HepG2 (cell line): Measurements from ENCODE around the gene TSPAN5. TPM values are rescaled to one million over a fixed set of nuclear protein-coding genes. Genes with fewer than 3 reads are reported as not detected.
A peak's percentile ranks its signal among the peaks of the same experiment; 100 is the strongest.

Experiments used
- ATAC-seq: fragments of 200-7000 bp; cut with Tn5 transposase; 3 replicates; pipeline ENCODE4 v1.9.1; 2020; ENCODE audit warnings: mild to moderate bottlenecking, moderate library complexity
- BruUV-seq: library from RNA; stranded (reverse); fragments of 400-500 nt; replicated peaks from 2 replicates; lab custom pipeline; 2021; lab: Mats Ljungman, UMichigan
- CTCF ChIA-PET: fragments of 300-600 bp; formaldehyde crosslinking; extraction: SDS; loops from one replicate; lab custom pipeline; 2021; ENCODE audit warnings: low total read pairs, inconsistent platforms, low intra/inter-chr PET ratio; lab: Yijun Ruan, JAX
- POLR2A ChIA-PET: fragments of 350-600 bp; sonication (Branson Sonifier 250); formaldehyde crosslinking; loops from one replicate; lab custom pipeline; 2020; ENCODE audit warnings: antibody characterized with exemption, inconsistent platforms; lab: Yijun Ruan, JAX
- DNase-seq: peaks from one replicate; pipeline ENCODE4 v3.0.0-alpha.2; 2015; ENCODE audit warnings: low spot score
- FAIRE-seq: peaks from 3 replicates; lab custom pipeline; 2011; peaks lifted over from hg19 to GRCh38; lab: Jason Lieb, UNC
- H2AFZ ChIP-seq: one replicate; pipeline ENCODE4 v1.6.1; 2011; ENCODE audit warnings: low read length, inconsistent platforms
- H3K27ac ChIP-seq: fragments of 300-600 bp; 3 replicates; pipeline ENCODE4 v1.8.0; 2011; ENCODE audit warnings: mixed run types, mild to moderate bottlenecking, mixed read lengths, low read length, inconsistent platforms; ENCODE audit not compliant: insufficient read depth; ENCODE audit errors: extremely low read length
- H3K27me3 ChIP-seq, 2 experiments: fragments of 200-600 bp in 1 of 2; 2 replicates in 1 of 2; 3 replicates in 1 of 2; pipeline versions ENCODE4 v1.6.0 to v1.8.0; 2011; ENCODE audit warnings: low read length in 2 of 2, mild to moderate bottlenecking in 2 of 2, moderate library complexity in 2 of 2, inconsistent platforms in 1 of 2; ENCODE audit not compliant: insufficient read depth in 2 of 2, control insufficient read depth in 1 of 2
- H3K36me3 ChIP-seq, 2 experiments: fragments of 200-600 bp in 1 of 2; replicated peaks in 1 of 2; 2 replicates in 1 of 2; 3 replicates in 1 of 2; pipeline versions ENCODE4 v1.5.1 to v1.8.0; 2011; ENCODE audit warnings: low read length in 2 of 2, inconsistent platforms in 1 of 2; ENCODE audit not compliant: insufficient read depth in 2 of 2, control insufficient read depth in 1 of 2
- H3K4me1 ChIP-seq: 2 replicates; pipeline ENCODE4 v1.5.1; 2012; ENCODE audit warnings: low read length, inconsistent platforms; ENCODE audit not compliant: insufficient read depth
- H3K4me2 ChIP-seq: 2 replicates; pipeline ENCODE4 v1.6.0; 2011; ENCODE audit warnings: low read depth, low read length, inconsistent platforms
- H3K4me3 ChIP-seq, 3 experiments: fragments of 200-600 bp in 1 of 3; sonication (generic), shearing (Covaris generic) in 1 of 3; replicated peaks in 1 of 3; 2 replicates each; pipeline ENCODE4 v1.5.1; 2011 to 2016; ENCODE audit warnings: low read length in 3 of 3, inconsistent platforms in 2 of 3, low read depth in 2 of 3, mild to moderate bottlenecking in 2 of 3, control low read depth in 1 of 3, mixed read lengths in 1 of 3; ENCODE audit not compliant: insufficient read depth in 1 of 3
- H3K79me2 ChIP-seq: one replicate; pipeline ENCODE4 v1.6.1; 2011; ENCODE audit warnings: low read length, inconsistent platforms; ENCODE audit not compliant: insufficient read depth
- H3K9ac ChIP-seq: 2 replicates; pipeline ENCODE4 v1.6.0; 2011; ENCODE audit warnings: mild to moderate bottlenecking, low read depth, low read length, inconsistent platforms; ENCODE audit not compliant: insufficient read depth
- H3K9me3 ChIP-seq: 2 replicates; pipeline ENCODE4 v1.5.1; 2012; ENCODE audit warnings: mild to moderate bottlenecking, low read length
- H4K20me1 ChIP-seq: 2 replicates; pipeline ENCODE4 v1.6.0; 2011; ENCODE audit warnings: inconsistent platforms, mild to moderate bottlenecking, low read length, moderate library complexity; ENCODE audit not compliant: insufficient read depth
- ARNT ChIP-seq: fragments of 450-650 bp; IDR thresholded peaks from 2 replicates; pipeline ENCODE4 v1.6.1; 2017
- FOSL2 ChIP-seq: sonication (generic); formaldehyde crosslinking; IDR thresholded peaks from 2 replicates; pipeline ENCODE4 v1.4.0; 2020; ENCODE audit warnings: missing genetic modification reagents
- GABPB1 ChIP-seq: IDR thresholded peaks from 2 replicates; pipeline ENCODE4 v1.6.1; 2016; ENCODE audit warnings: mild to moderate bottlenecking, missing genetic modification reagents, moderate library complexity, missing compliant biosample characterization
- GLI4 ChIP-seq: sonication (generic); formaldehyde crosslinking; IDR thresholded peaks from 2 replicates; pipeline ENCODE4 v1.5.1; 2020; ENCODE audit warnings: missing genetic modification reagents, mild to moderate bottlenecking, moderate library complexity, borderline replicate concordance
- HNRNPL ChIP-seq: fragments of 200-400 bp; formaldehyde crosslinking; IDR thresholded peaks from 2 replicates; pipeline ENCODE4 v1.6.1; 2017; ENCODE audit warnings: mild to moderate bottlenecking, low read depth, low read length
- JDP2 ChIP-seq: sonication (generic); formaldehyde crosslinking; IDR thresholded peaks from 2 replicates; pipeline ENCODE4 v1.8.1; 2022; ENCODE audit warnings: missing genetic modification reagents, borderline replicate concordance
- MBNL3 ChIP-seq: fragments of 250-450 bp; sonication (Bioruptor Pico); conservative IDR thresholded peaks from 2 replicates; pipeline ENCODE4 v1.8.0; 2022; ENCODE audit warnings: mild to moderate bottlenecking, inconsistent platforms
- NFKB2 ChIP-seq: sonication (generic); formaldehyde crosslinking; IDR thresholded peaks from 2 replicates; pipeline ENCODE4 v1.4.0; 2020; ENCODE audit warnings: missing genetic modification reagents, borderline replicate concordance
- PHF20 ChIP-seq: sonication (generic); formaldehyde crosslinking; IDR thresholded peaks from 2 replicates; pipeline ENCODE4 v1.5.0; 2020; ENCODE audit warnings: mild to moderate bottlenecking, missing genetic modification reagents
- SMARCE1 ChIP-seq: fragments of 450-650 bp; IDR thresholded peaks from 2 replicates; pipeline ENCODE4 v1.6.1; 2017; ENCODE audit warnings: borderline replicate concordance
- ZNF660 ChIP-seq: sonication (generic); formaldehyde crosslinking; IDR thresholded peaks from 2 replicates; pipeline ENCODE4 v1.5.1; 2020; ENCODE audit warnings: mild to moderate bottlenecking, low read depth, missing genetic modification reagents, borderline replicate concordance
- ZNF772 ChIP-seq: sonication (generic); formaldehyde crosslinking; IDR thresholded peaks from 2 replicates; pipeline ENCODE4 v1.5.0; 2020; ENCODE audit warnings: mild to moderate bottlenecking, missing genetic modification reagents
- WGBS: methylation state at CpG from one replicate; pipeline ENCODE4 v1.1.6; 2017; ENCODE audit warnings: low lambda C conversion rate; 5-methylcytosine and 5-hydroxymethylcytosine counted together
- in situ Hi-C: cut with HindIII; loops from 2 replicates; pipeline ENCODE4 v1.10.0; 2017; ENCODE audit warnings: low pct_unique_long_range_greater_than_20kb; ENCODE audit not compliant: extremely low pct_ligation_motif_present
- intact Hi-C: fragments of 100-400 bp; cut with micrococcal nuclease; formaldehyde crosslinking; loops from one replicate; pipeline ENCODE4 v1.10.0; 2022; ENCODE audit not compliant: unreplicated experiment
- polyA plus RNA-seq, 8 experiments: library from polyadenylated mRNA; depleted of rRNA in 3 of 8; stranded (reverse) in 7 of 8; unstranded in 1 of 8; fragments of >200 nt; fragmentation: Illumina TruSeq in 4 of 8; extraction: Trizol in 4 of 8; gene quantifications; 2 replicates each; pipeline versions ENCODE4 v1.2.1 to v1.2.3, GENCODE V29; 2011 to 2016; ENCODE audit warnings: low read depth in 4 of 8, missing spikeins in 1 of 8, mixed read lengths in 1 of 8; ENCODE audit not compliant: insufficient read depth in 1 of 8
- total RNA-seq, 5 experiments: library from RNA; depleted of rRNA; stranded (reverse); fragments of >200 nt; fragmentation: Illumina TruSeq; extraction: Trizol; gene quantifications; 2 replicates each; pipeline ENCODE4 v1.2.3, GENCODE V29; 2016; ENCODE audit warnings: low read depth in 1 of 5
- TF ChIP-seq, protein P1 (sequence below): sonication (generic); formaldehyde crosslinking; IDR thresholded peaks from 2 replicates; pipeline ENCODE4 v1.5.0; 2020; ENCODE audit warnings: missing genetic modification reagents, mild to moderate bottlenecking, borderline replicate concordance
- TF ChIP-seq, protein P2 (sequence below): IDR thresholded peaks from 2 replicates; pipeline ENCODE4 v1.6.1; 2016; ENCODE audit warnings: missing compliant biosample characterization, missing genetic modification reagents, borderline replicate concordance
- TF ChIP-seq, protein P3 (sequence below): IDR thresholded peaks from 2 replicates; pipeline ENCODE4 v1.6.1; 2016; ENCODE audit warnings: mild to moderate bottlenecking, missing biosample characterization, missing genetic modification reagents
- TF ChIP-seq, protein P4 (sequence below): sonication (generic); formaldehyde crosslinking; IDR thresholded peaks from 2 replicates; pipeline ENCODE4 v1.8.0; 2022; ENCODE audit warnings: low read depth, missing genetic modification reagents

Gene TSPAN5
- total and polyA plus RNA-seq, 2 of the 13 experiments (the other 11 are each of a cell fraction or from before 2014, with no cell fraction given), result 0.20 to 0.53 TPM

DNA sequence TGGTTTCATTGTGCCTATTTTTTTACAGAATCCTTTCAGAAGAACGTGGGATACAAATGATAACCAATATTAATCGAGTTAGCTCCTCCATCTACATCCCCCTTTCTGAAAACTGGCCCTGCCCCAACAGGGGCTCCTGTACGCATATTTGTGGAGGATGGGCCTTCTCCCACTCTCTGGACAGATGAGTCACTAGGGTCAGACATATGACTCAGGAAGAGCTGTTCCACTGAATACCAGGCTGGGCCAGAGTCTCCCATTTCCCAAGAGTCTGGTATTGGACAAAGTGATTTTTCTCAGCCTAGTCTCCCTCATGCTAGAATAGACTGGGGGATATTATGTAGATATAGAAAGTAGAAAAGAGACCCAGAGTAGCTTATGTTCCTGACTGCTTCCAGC is 142.4 kb downstream of the TSPAN5 start:
- no TSS peak for BruUV-seq
- no peak overlapping the region for H3K4me3 ChIP-seq
- H3K4me2 ChIP-seq, result no peak overlapping the region

DNA sequence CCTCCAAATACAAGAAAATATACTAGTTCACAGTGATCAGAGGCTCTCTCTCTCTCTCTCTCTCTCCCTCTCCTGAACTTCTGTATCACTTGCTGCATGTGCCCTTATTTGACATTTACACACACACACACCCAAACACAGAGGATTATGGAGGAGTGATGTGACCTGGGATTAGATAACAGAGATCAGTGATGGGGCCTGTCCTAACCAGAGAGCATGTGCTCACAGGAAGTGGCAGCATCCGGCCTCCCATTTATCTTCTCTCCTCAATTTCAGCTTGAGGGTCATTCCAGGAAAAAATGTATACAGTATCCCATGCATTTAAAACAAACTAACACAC is 143.0 kb downstream of the TSPAN5 start:
- H3K9me3 ChIP-seq, result no peaks in the 10 kb centered on the region
- intact Hi-C loops (no loop called here), in situ Hi-C loops (no loop called here)
- ChIA-PET POLR2A (no interaction called here), CTCF (no interaction called here)
- no peak overlapping the region for H2AFZ ChIP-seq
- H3K9ac ChIP-seq, result no peak overlapping the region
- DNase-seq, result no peak
- H3K4me1 ChIP-seq, result peaks cover 10% of the 10 kb centered on the region; the same call in 1 of the 2 replicates
- no peaks in the 10 kb centered on the region for H3K79me2 ChIP-seq
- BruUV-seq, result no TSS peak
- H3K36me3 ChIP-seq, result no peaks in the 10 kb centered on the region
- FAIRE-seq, result no peak
- WGBS, result 7% methylated on average over 1 of the region's 1 CpG
- peaks cover 0 to 3% of the 10 kb centered on the region in 2 experiments; a peak in 1 of 5 replicates for H3K27me3 ChIP-seq
- no peak overlapping the region for H3K4me3 ChIP-seq
- no peak overlapping the region for H3K4me2 ChIP-seq
- no peaks in the 10 kb centered on the region for H4K20me1 ChIP-seq
- no peak for ATAC-seq
- no peak overlapping the region for H3K27ac ChIP-seq
- TF ChIP-seq ZNF660 (no peak), ARNT (no peak), SMARCE1 (no peak), HNRNPL (no peak), PHF20 (CRISPR knock-in tag) (no peak), GABPB1 (CRISPR knock-in tag) (no peak), NFKB2 (CRISPR knock-in tag) (no peak), MBNL3 (CRISPR knock-in tag) (no peak), ZNF772 (CRISPR knock-in tag) (no peak), JDP2 (CRISPR knock-in tag) (no peak)
- TF ChIP-seq, protein P1, sequence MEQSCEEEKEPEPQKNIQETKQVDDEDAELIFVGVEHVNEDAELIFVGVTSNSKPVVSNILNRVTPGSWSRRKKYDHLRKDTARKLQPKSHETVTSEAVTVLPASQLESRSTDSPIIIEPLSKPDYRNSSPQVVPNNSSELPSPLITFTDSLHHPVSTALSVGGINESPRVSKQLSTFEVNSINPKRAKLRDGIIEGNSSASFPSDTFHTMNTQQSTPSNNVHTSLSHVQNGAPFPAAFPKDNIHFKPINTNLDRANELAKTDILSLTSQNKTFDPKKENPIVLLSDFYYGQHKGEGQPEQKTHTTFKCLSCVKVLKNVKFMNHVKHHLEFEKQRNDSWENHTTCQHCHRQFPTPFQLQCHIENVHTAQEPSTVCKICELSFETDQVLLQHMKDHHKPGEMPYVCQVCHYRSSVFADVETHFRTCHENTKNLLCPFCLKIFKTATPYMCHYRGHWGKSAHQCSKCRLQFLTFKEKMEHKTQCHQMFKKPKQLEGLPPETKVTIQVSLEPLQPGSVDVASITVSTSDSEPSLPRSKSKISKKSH (CRISPR knock-in tag), result no peak
- TF ChIP-seq, protein P2, sequence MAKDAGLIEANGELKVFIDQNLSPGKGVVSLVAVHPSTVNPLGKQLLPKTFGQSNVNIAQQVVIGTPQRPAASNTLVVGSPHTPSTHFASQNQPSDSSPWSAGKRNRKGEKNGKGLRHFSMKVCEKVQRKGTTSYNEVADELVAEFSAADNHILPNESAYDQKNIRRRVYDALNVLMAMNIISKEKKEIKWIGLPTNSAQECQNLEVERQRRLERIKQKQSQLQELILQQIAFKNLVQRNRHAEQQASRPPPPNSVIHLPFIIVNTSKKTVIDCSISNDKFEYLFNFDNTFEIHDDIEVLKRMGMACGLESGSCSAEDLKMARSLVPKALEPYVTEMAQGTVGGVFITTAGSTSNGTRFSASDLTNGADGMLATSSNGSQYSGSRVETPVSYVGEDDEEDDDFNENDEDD, result no peak
- TF ChIP-seq, protein P3, sequence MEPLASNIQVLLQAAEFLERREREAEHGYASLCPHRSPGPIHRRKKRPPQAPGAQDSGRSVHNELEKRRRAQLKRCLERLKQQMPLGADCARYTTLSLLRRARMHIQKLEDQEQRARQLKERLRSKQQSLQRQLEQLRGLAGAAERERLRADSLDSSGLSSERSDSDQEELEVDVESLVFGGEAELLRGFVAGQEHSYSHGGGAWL (CRISPR knock-in tag), result no peak
- TF ChIP-seq, protein P4, sequence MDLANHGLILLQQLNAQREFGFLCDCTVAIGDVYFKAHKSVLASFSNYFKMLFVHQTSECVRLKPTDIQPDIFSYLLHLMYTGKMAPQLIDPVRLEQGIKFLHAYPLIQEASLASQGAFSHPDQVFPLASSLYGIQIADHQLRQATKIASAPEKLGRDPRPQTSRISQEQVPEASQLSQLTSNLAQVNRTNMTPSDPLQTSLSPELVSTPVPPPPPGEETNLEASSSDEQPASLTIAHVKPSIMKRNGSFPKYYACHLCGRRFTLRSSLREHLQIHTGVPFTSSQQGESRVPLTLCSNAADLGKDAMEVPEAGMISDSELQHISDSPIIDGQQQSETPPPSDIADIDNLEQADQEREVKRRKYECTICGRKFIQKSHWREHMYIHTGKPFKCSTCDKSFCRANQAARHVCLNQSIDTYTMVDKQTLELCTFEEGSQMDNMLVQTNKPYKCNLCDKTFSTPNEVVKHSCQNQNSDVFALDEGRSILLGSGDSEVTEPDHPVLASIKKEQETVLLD (CRISPR knock-in tag), result no peak

More for the DNA sequence above, 142.4 kb downstream of the TSPAN5 start:
- Histone ChIP-seq H3K36me3 (no peaks in the 10 kb centered on the region), H4K20me1 (no peaks in the 10 kb centered on the region), H3K27ac (no peak overlapping the region), H3K9me3 (no peaks in the 10 kb centered on the region), H3K4me1 (peaks cover 10% of the 10 kb centered on the region; the same call in 1 of the 2 replicates), H3K27me3 (peaks cover 0 to 3% of the 10 kb centered on the region in 2 experiments; a peak in 1 of 5 replicates), H3K9ac (no peak overlapping the region), H2AFZ (no peak overlapping the region), H3K79me2 (no peaks in the 10 kb centered on the region)
- TF ChIP-seq GLI4 (CRISPR knock-in tag) (no peak), FOSL2 (CRISPR knock-in tag) (peak; percentile 75)
- WGBS, result 19% methylated on average over 3 of the region's 3 CpGs
- no peak for FAIRE-seq
- intact Hi-C loops, result no loop called here
- peak; percentile 48; the same call in 2 of the 3 replicates for ATAC-seq
- POLR2A ChIA-PET, result no interaction called here
- CTCF ChIA-PET, result no interaction called here
- in situ Hi-C loops, result no loop called here
- DNase-seq, result peak; percentile 35
